H9 (cell line): ENCODE measurements around the gene THAP4. TPM values are rescaled to one million over a fixed set of nuclear protein-coding genes. Genes with fewer than 3 reads are reported as not detected.

ENCODE experiments used
- DNase-seq: peaks from one replicate; pipeline ENCODE4 v3.0.0-alpha.2; 2017
- H2AFZ ChIP-seq: one replicate; pipeline ENCODE4 v1.6.1; 2013; ENCODE audit warnings: mild to moderate bottlenecking, low read length, control low read depth, moderate library complexity
- H2AK5ac ChIP-seq: 2 replicates; pipeline ENCODE4 v1.6.1; 2013; ENCODE audit warnings: low read length, control low read depth, mixed read lengths; ENCODE audit not compliant: insufficient read length
- H2BK120ac ChIP-seq: one replicate; pipeline ENCODE4 v1.6.1; 2013; ENCODE audit warnings: low read depth, mild to moderate bottlenecking, low read length, control low read depth, inconsistent platforms; ENCODE audit not compliant: poor library complexity, severe bottlenecking
- H2BK12ac ChIP-seq: 2 replicates; pipeline ENCODE4 v1.6.1; 2013; ENCODE audit warnings: low read length, control low read depth, mixed read lengths, low read depth; ENCODE audit not compliant: insufficient read length
- H2BK15ac ChIP-seq: 2 replicates; pipeline ENCODE4 v1.6.1; 2013; ENCODE audit warnings: low read depth, low read length, control low read depth
- H2BK20ac ChIP-seq: one replicate; pipeline ENCODE4 v1.6.1; 2013; ENCODE audit warnings: low read depth, mild to moderate bottlenecking, low read length, control low read depth, inconsistent platforms; ENCODE audit not compliant: poor library complexity, severe bottlenecking
- H2BK5ac ChIP-seq: 2 replicates; pipeline ENCODE4 v1.6.1; 2013; ENCODE audit warnings: low read length, control low read depth, mixed read lengths; ENCODE audit not compliant: insufficient read length
- H3K14ac ChIP-seq: 2 replicates; pipeline ENCODE4 v1.6.1; 2013; ENCODE audit warnings: low read length, control low read depth; ENCODE audit not compliant: insufficient read depth
- H3K18ac ChIP-seq: 2 replicates; pipeline ENCODE4 v1.6.1; 2013; ENCODE audit warnings: low read depth, mild to moderate bottlenecking, mixed read lengths, low read length, control low read depth; ENCODE audit not compliant: insufficient read length
- H3K23ac ChIP-seq: 2 replicates; pipeline ENCODE4 v1.6.1; 2013; ENCODE audit warnings: low read length, control low read depth, mixed read lengths, low read depth; ENCODE audit not compliant: insufficient read length
- H3K23me2 ChIP-seq: 2 replicates; pipeline ENCODE4 v1.6.1; 2013; ENCODE audit warnings: low read depth, mild to moderate bottlenecking, mixed read lengths, low read length, control low read depth; ENCODE audit not compliant: insufficient read length, poor library complexity, severe bottlenecking
- H3K27ac ChIP-seq: 2 replicates; pipeline ENCODE4 v1.5.1; 2013; ENCODE audit warnings: low read length, control low read depth, mixed read lengths, low read depth; ENCODE audit not compliant: insufficient read length
- H3K27me3 ChIP-seq: 2 replicates; pipeline ENCODE4 v1.6.1; 2013; ENCODE audit warnings: low read length, control low read depth, inconsistent platforms; ENCODE audit not compliant: insufficient read depth
- H3K4ac ChIP-seq: 2 replicates; pipeline ENCODE4 v1.6.1; 2013; ENCODE audit warnings: low read depth, mild to moderate bottlenecking, control low read depth, inconsistent platforms, low read length, moderate library complexity
- H3K4me1 ChIP-seq: 2 replicates; pipeline ENCODE4 v1.6.1; 2013; ENCODE audit warnings: low read length, control low read depth, inconsistent platforms; ENCODE audit not compliant: insufficient read depth
- H3K4me2 ChIP-seq: 2 replicates; pipeline ENCODE4 v1.6.1; 2013; ENCODE audit warnings: low read length, control low read depth, mixed read lengths; ENCODE audit not compliant: insufficient read length, insufficient read depth
- H3K56ac ChIP-seq: 2 replicates; pipeline ENCODE4 v1.6.1; 2013; ENCODE audit warnings: low read depth, mild to moderate bottlenecking, mixed read lengths, low read length, control low read depth; ENCODE audit not compliant: insufficient read length
- H3K79me1 ChIP-seq: 2 replicates; pipeline ENCODE4 v1.6.1; 2013; ENCODE audit warnings: low read depth, mild to moderate bottlenecking, moderate library complexity, low read length, control low read depth, inconsistent platforms; ENCODE audit not compliant: insufficient read depth, poor library complexity, severe bottlenecking
- H3K79me2 ChIP-seq: 2 replicates; pipeline ENCODE4 v1.6.1; 2013; ENCODE audit warnings: low read length, control low read depth, inconsistent platforms; ENCODE audit not compliant: insufficient read depth
- H3K9ac ChIP-seq: 2 replicates; pipeline ENCODE4 v1.6.1; 2013; ENCODE audit warnings: low read length, control low read depth, mixed read lengths; ENCODE audit not compliant: insufficient read length; ENCODE audit errors: extremely low read depth
- H3K9me3 ChIP-seq: one replicate; pipeline ENCODE4 v1.6.1; 2013; ENCODE audit warnings: low read depth, low read length, inconsistent platforms; ENCODE audit not compliant: control insufficient read depth
- H3T11ph ChIP-seq: one replicate; pipeline ENCODE4 v1.6.1; 2013; ENCODE audit warnings: mild to moderate bottlenecking, low read length, control low read depth, inconsistent platforms
- H4K20me1 ChIP-seq: one replicate; pipeline ENCODE4 v1.6.1; 2013; ENCODE audit not compliant: control insufficient read depth, insufficient read length, insufficient read depth
- H4K5ac ChIP-seq: 2 replicates; pipeline ENCODE4 v1.6.1; 2013; ENCODE audit warnings: low read depth, mild to moderate bottlenecking, mixed read lengths, low read length, control low read depth; ENCODE audit not compliant: insufficient read length
- H4K8ac ChIP-seq: replicated peaks from 2 replicates; pipeline ENCODE4 v1.6.1; 2013; ENCODE audit warnings: low read length, control low read depth, mixed read lengths, low read depth; ENCODE audit not compliant: insufficient read length
- H4K91ac ChIP-seq: 2 replicates; pipeline ENCODE4 v1.6.1; 2013; ENCODE audit warnings: low read depth, mild to moderate bottlenecking, moderate library complexity, mixed read lengths, low read length, control low read depth; ENCODE audit not compliant: insufficient read length
- H3K27ac Mint-ChIP-seq, 3 experiments: 2 replicates in 2 of 3; 3 replicates in 1 of 3; pipeline ENCODE4 v1.8.0; 2020 to 2021; ENCODE audit warnings: mixed read lengths in 3 of 3, mild to moderate bottlenecking in 1 of 3, moderate library complexity in 1 of 3
- H3K27me3 Mint-ChIP-seq: 2 replicates; pipeline ENCODE4 v1.8.0; 2021; ENCODE audit warnings: low read depth, mild to moderate bottlenecking, moderate library complexity, mixed read lengths
- H3K36me3 Mint-ChIP-seq, 3 experiments: 2 replicates in 2 of 3; 3 replicates in 1 of 3; pipeline ENCODE4 v1.8.0; 2020 to 2021; ENCODE audit warnings: low read depth in 3 of 3, mixed read lengths in 3 of 3; ENCODE audit not compliant: insufficient read depth in 1 of 3
- H3K4me1 Mint-ChIP-seq, 2 experiments: 2 replicates each; pipeline ENCODE4 v1.8.0; 2020; ENCODE audit warnings: mixed read lengths in 2 of 2
- H3K4me3 Mint-ChIP-seq, 2 experiments: 2 replicates in 1 of 2; 3 replicates in 1 of 2; pipeline ENCODE4 v1.8.0; 2020 to 2021; ENCODE audit warnings: mild to moderate bottlenecking in 2 of 2, mixed read lengths in 2 of 2, moderate library complexity in 1 of 2
- H3K9me3 Mint-ChIP-seq, 2 experiments: 2 replicates in 1 of 2; 3 replicates in 1 of 2; pipeline ENCODE4 v1.8.0; 2020; ENCODE audit warnings: mild to moderate bottlenecking in 2 of 2, mixed read lengths in 2 of 2, moderate library complexity in 1 of 2
- WGBS: extraction: QIAGEN DNeasy Blood & Tissue Kit; methylation state at CpG from one replicate; pipeline ENCODE4 v1.1.7; 2013; ENCODE audit warnings: missing lambda C conversion rate, low lambda C conversion rate, mixed read lengths; ENCODE audit not compliant: insufficient read length; ENCODE audit errors: extremely low coverage; 5-methylcytosine and 5-hydroxymethylcytosine counted together
- total RNA-seq: library from RNA; stranded (reverse); gene quantifications from 2 replicates; pipeline ENCODE4 v1.2.1, GENCODE V29; 2021
- TF ChIP-seq, protein P1 (sequence below): fragments of 200-600 bp; sonication (generic); conservative IDR thresholded peaks from 3 replicates; pipeline ENCODE4 v1.8.0; 2021; ENCODE audit warnings: antibody characterized with exemption, mild to moderate bottlenecking

THAP4 gene
- total RNA-seq, 1 experiment from 2014 or later = 70.6 TPM

DNA sequence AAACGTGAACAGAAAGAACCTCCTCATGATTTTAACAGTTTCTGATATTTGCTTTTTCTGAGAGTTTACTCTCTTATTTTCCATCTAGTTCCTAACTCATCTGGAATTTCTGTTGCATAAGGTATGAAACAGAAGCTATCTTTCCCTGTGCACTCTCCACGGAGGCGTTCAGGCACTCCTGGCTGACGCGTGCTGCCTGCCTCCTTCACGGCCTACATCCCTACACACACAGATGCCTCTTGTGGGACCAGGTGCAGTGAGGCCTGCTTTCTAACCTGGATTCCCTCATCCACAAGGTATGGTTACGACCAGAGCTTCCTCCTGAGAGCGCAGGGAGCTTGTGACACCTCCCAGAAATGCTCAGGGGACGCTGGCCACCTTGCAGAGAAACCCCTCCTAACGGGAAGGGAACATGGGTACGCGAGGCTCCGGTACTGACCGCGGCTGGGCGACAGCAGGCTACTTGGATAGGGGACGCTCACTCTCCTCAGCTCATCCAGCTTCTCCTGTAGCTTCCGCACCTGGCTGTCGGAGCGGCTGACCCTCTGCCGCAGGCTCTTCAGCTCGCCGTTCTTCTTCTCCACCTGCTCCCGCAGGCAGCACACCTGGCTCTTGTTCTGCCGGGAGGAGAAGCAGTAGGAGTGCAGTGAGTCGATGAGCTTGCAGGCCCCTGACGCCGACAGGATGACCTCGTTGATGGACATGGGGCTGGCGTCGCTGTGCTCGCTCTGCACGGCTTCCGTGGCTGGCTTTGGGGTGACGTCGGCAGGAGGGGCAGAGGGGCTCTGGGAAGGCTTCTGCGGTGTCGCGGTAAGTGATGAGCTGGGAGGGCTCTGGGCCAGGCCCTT is 4.3 kb downstream of the THAP4 start:
- Histone ChIP-seq H2AK5ac (no peak overlapping the region), H3K9me3 (no peaks in the 10 kb centered on the region), H3K9ac (no peak overlapping the region), H3K23ac (no peak overlapping the region), H3K79me1 (peaks cover 3% of the 10 kb centered on the region), H3T11ph (no peak overlapping the region), H3K4ac (no peak overlapping the region), H3K79me2 (peaks cover 9% of the 10 kb centered on the region; the same call in 1 of the 2 replicates), H3K18ac (no peak overlapping the region), H2BK120ac (no peak overlapping the region), H4K91ac (no peak overlapping the region), H3K27me3 (no peaks in the 10 kb centered on the region), H3K4me1 (peaks cover 3% of the 10 kb centered on the region), H3K4me2 (no peak overlapping the region), H3K14ac (no peak overlapping the region), H3K56ac (peak overlapping the region; percentile 8), H2BK5ac (no peak overlapping the region), H2AFZ (no peak overlapping the region), H3K23me2 (peaks cover 3% of the 10 kb centered on the region), H2BK12ac (no peak overlapping the region), H2BK15ac (no peak overlapping the region), H4K20me1 (no peaks in the 10 kb centered on the region), H3K27ac (no peak overlapping the region), H4K5ac (no peak overlapping the region), H4K8ac (no peak overlapping the region), H2BK20ac (no peak overlapping the region)
- no CpG with 5 or more reads among the region's 39 CpGs for WGBS
- Mint-ChIP-seq H3K9me3 (no peaks in the 10 kb centered on the region), H3K4me3 (0 out of 5 replicates have a peak overlapping the region, but pooled peaks of 1 of the 2 experiments have one; percentile 36), H3K36me3 (peaks cover 16 to 54% (median 39%) of the 10 kb centered on the region in 3 experiments; a peak in 6 of 7 replicates), H3K4me1 (peaks cover 8 to 9% of the 10 kb centered on the region in 2 experiments), H3K27me3 (no peaks in the 10 kb centered on the region), H3K27ac (no peak overlapping the region)
- TF ChIP-seq, protein P1, sequence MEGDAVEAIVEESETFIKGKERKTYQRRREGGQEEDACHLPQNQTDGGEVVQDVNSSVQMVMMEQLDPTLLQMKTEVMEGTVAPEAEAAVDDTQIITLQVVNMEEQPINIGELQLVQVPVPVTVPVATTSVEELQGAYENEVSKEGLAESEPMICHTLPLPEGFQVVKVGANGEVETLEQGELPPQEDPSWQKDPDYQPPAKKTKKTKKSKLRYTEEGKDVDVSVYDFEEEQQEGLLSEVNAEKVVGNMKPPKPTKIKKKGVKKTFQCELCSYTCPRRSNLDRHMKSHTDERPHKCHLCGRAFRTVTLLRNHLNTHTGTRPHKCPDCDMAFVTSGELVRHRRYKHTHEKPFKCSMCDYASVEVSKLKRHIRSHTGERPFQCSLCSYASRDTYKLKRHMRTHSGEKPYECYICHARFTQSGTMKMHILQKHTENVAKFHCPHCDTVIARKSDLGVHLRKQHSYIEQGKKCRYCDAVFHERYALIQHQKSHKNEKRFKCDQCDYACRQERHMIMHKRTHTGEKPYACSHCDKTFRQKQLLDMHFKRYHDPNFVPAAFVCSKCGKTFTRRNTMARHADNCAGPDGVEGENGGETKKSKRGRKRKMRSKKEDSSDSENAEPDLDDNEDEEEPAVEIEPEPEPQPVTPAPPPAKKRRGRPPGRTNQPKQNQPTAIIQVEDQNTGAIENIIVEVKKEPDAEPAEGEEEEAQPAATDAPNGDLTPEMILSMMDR = no peak
- DNase-seq = no peak
